ENCODE data around the gene NDUFC2.
"Not testable (repeated sequence)": the region's sequence is repeated elsewhere in the genome, so short reads cannot be mapped to it uniquely, and the experiment has no call there.

The NDUFC2 gene

GRCh38 chr11:78080084-78080817 lies 589 bp upstream of the NDUFC2 start:
- no peak for DNase-seq (ENCODE audit: low read depth in 2 of 2)

- no peak for DNase-seq (ENCODE audit: low read depth in 2 of 2)
Measured at GRCh38 chr11:78078218-78079167, 1.2 kb downstream of the NDUFC2 start.

DNA sequence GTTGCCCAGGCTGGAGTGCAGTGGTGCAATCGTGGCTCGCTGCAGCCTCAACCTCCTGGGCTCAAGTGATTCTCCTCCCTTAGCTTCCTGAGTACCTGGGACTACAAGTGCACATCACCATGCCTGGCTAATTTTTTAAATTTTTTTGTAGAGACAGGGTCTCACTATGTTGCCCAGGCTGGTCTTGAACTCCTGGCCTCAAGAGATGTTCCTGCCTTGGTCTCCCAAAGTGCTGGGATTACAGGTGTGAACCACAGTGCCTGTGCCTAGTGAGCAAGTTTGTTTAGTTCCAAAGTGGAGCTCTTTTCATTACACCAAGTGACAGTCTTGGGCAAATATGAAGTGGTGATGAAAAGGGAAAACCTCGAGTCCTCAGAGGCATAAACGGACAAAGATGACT lies 2.1 kb downstream of the NDUFC2 start:
- DNase-seq (ENCODE audit: low read depth in 2 of 2) = not testable (repeated sequence)

DNA sequence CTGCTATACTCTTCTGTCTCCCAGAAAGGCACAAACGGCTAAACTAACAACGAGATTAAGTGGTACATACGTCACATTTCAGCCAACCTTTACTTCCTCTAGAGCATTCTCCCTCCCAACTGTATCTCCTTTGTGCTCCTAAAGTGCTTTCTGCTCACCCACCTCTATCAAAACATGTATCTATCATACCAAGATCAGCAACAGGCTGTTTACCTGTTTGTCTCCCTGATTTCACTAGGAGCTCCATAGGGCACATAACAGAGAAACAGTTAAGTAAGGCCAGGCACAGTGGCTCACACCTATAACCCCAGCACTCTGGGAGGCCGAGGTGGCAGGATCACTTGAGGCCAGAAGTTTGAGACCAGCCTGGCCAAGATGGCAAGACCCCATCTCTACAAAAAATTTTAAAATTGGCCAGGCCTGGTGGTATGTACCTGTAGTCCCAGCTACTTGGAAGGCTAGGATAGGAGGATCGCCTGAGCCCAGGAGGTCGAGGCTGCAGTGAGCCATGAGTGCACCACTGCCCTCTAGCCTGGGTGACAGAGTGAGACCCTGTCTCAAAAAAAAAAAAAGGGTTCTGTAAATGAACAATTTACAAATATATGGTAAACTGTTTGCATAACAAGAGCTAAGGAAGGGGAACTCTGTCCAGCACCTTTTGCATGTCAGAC lies 2.8 kb downstream of the NDUFC2 start:
- no peak for DNase-seq (ENCODE audit: low read depth in 2 of 2)

DNA sequence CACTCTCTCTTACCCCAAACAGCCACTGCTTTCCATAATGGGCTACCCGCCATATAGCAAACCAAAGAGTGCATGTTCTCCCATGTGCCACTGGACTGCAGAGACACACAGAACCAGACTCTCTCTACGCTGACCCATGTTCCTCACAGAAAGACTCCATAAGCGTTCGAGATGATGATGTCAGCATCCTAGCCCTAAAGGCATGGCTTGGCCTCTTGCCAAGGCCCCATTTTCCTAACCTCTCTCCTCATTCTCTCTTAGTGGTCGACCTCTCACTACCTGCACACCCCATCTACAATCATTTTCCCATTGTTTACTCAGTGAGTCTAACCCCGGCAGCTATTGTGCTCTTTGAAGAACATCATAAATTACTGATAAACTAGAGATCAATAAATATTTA lies 4.9 kb downstream of the NDUFC2 start:
- no peak for DNase-seq (ENCODE audit: low read depth in 2 of 2)

GRCh38 chr11:78072455-78072854 lies 7.2 kb downstream of the NDUFC2 start:
- no peak for DNase-seq (ENCODE audit: low read depth in 2 of 2)

DNA sequence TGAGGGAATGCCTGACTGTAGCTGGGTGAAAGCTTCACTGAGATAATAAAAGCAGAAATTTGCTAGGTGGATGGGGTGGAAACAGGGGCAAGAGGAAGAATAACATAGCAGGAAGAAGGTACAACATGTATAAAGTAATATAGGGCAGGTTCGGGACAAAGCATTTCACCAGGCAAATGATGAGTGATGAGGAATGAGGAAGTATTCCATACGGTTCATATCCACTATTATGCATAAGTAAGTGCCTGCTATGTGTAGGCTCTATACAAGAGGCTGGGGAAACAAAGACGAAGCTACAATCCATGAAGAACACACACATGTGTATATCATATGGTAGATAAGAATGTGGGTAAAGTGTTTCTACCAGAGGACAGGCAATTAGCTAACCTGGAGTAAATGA lies 7.9 kb downstream of the NDUFC2 start:
- DNase-seq (ENCODE audit: low read depth in 2 of 2) = no peak

DNA sequence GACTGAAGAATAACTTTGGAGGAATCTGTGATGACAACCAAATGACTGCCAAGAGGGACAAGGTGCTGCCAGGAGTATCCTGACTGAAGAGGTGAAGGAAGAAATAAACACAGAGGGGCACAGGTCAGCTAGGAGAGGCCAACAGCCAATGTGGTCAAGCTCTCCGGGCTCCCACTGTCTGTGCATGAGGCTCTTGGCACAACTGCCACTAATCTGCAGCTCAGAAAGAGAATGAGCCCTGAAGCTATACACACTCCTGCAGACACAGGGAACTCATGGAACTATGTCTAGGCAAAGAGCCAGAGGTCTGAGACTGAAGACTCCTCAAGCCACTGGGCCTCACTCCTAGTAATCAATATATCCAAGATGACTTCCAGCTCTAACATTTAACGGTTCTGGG lies 9.0 kb downstream of the NDUFC2 start:
- no peak for DNase-seq (ENCODE audit: low read depth in 2 of 2)

DNA sequence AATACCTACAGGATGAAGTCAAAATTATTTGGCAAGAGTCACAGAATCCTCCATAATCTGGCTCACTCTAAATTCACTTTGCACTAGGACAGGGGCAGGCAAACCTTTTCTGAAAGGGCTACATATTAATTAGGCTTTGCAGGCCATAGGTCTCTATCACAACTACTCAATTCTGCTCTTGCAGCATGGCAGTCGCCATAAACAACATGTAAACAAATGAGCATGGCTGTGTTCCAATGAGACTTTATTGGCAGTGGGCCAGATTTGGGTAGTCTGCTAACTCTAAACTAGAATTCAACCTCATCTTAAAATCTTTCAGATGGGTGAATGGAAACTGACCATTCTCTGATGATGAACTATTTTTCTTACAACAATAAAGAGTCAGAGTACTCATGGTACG lies 10.2 kb downstream of the NDUFC2 start:
- DNase-seq (ENCODE audit: low read depth in 2 of 2) = no peak

- DNase-seq (ENCODE audit: low read depth in 2 of 2) = no peak
Measured at GRCh38 chr11:78067704-78068103, 12.0 kb downstream of the NDUFC2 start.

DNA sequence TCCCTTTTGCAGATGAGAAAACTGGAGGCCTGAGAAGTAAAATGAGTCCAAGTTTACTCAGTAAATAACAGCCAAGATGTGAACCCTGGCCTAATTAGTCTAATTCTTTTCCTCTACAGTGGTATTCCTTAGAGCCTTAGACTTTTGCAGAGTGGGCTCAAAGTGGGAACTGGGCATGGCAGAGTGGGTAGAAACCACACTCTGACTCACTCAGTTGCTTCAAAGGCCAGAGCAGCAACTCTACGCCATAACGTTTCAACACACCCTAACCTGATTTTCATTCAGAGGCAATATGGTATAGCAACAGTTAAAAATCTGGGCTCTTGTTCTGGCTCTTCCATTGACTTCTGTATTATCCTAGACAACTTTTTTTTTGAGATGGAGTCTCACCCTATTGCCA lies 13.2 kb downstream of the NDUFC2 start:
- DNase-seq (ENCODE audit: low read depth in 2 of 2) = no peak

DNA sequence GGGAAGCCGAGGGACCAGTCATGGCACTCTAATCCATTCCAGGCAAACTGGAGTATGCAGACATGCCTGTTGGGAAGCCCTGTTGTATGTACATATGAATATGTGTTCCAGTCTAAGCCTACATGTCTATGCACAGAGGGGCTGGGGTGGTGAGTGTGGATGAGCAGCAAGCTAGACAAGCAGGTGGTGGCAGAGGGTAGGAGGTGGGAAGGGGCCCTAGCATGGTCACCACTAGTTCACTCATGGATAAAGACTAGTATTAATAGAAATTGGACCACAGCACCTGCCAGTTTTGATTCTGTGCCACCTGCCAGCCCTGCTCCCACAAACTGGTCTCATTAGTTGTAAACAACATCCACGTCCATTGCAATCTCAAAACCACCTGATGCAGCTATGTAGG lies 14.5 kb downstream of the NDUFC2 start:
- DNase-seq (ENCODE audit: low read depth in 2 of 2) = no peak

DNA sequence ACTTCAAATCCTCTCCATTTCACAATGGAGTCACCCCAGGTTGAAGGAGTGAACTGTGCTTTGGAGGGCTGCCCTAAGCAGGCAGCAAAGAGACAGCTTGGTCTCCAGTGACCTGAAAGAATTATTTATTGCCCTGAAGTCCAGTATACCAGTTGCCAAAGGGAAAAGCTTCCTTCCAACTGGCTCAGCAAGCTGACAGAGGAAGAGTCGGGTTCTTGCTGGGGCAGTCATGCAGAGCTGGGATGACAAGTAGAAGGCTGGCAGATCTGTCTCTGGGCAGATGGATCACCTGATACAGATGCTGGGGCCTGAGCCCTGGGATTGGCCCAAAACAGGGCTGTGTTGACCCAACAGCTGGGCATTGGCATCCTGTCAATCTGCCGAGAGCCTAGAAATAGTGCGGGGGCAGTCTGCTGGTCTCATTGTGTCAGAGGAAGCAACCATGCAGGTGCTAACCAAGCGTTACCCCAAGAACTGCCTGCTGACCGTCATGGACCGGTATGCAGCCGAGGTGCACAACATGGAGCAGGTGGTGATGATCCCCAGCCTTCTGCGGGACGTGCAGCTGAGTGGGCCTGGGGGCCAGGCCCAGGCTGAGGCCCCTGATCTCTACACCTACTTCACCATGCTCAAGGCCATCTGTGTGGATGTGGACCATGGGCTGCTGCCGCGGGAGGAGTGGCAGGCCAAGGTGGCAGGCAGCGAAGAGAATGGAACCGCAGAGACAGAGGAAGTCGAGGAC lies 16.1 kb downstream of the NDUFC2 start, which contains the start of gene THRSP:
Gene THRSP (plus strand): TSS at position 422 of the 742 bp plus-strand sequence. CDS start 21 bp downstream, at position 443.
- DNase-seq (ENCODE audit: low read depth in 2 of 2) = no peak

- DNase-seq (ENCODE audit: low read depth in 2 of 2) = no peak
Measured at GRCh38 chr11:78062671-78063070, 17.0 kb downstream of the NDUFC2 start.

GRCh38 chr11:78061921-78062311 lies 17.7 kb downstream of the NDUFC2 start:
- no peak for DNase-seq (ENCODE audit: low read depth in 2 of 2)

GRCh38 chr11:78061088-78061920 lies 18.4 kb downstream of the NDUFC2 start:
- DNase-seq (ENCODE audit: low read depth in 2 of 2) = no peak

DNA sequence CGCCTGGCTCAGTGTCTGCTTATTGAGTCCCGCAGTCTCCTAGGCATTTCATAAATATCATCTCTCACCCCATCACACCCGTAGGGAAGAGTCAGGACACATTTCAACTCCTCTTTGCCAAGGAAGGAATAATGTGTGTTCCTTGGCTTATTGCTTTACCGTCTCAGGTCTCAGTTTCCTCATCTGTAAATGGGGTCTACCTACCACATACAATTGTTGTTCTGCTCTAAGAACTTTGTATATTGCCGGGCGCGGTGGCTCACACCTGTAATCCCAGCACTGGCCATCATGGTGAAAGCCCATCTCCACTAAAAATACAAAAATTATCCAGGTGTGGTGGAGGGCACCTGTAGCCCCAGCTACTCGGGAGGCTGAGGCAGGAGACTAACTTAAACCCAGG lies 19.1 kb downstream of the NDUFC2 start:
- DNase-seq (ENCODE audit: low read depth in 2 of 2) = no peak

DNA sequence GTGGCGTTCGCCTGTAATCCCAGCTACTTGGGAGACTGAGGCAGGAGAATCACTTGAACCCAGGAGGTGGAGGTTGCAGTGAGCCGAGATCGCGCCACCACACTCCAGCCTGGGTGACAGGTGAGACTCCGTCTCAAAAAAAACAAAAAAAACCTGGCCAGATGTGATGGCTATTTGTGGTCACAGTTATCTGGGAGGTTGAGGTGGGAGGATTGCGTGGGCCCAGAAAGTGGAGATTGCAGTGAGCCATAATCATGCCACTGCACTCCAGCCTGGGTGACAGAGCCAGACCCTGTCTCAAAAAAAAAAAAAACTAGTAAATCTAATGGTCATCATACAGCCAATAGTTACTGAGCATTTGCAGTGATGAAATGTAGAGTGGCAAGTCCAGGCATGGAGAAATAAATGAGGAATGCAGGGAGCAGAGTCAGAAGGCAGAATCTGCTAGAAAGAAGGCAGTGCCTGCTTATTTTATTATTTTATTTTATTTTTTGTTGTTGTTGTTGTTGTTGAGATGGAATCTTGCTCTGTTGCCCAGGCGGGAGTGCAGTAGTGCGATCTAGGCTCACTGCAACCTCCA lies 19.8 kb downstream of the NDUFC2 start:
- not testable (repeated sequence) for DNase-seq (ENCODE audit: low read depth in 2 of 2)

- no peak for DNase-seq (ENCODE audit: low read depth in 2 of 2)
Measured at GRCh38 chr11:78057462-78058055, 22.1 kb downstream of the NDUFC2 start.

GRCh38 chr11:78056093-78056492 lies 23.6 kb downstream of the NDUFC2 start:
- no peak for DNase-seq (ENCODE audit: low read depth in 2 of 2)

All from stimulated activated CD4-positive, alpha-beta T cell treated with anti-CD3 and anti-CD28 coated beads, Interleukin-1b, Interleukin-23, amount 100 ng/mL, for 4 hours (primary cell).